ENCODE data around the gene ZNF836.

Gene ZNF836

DNA sequence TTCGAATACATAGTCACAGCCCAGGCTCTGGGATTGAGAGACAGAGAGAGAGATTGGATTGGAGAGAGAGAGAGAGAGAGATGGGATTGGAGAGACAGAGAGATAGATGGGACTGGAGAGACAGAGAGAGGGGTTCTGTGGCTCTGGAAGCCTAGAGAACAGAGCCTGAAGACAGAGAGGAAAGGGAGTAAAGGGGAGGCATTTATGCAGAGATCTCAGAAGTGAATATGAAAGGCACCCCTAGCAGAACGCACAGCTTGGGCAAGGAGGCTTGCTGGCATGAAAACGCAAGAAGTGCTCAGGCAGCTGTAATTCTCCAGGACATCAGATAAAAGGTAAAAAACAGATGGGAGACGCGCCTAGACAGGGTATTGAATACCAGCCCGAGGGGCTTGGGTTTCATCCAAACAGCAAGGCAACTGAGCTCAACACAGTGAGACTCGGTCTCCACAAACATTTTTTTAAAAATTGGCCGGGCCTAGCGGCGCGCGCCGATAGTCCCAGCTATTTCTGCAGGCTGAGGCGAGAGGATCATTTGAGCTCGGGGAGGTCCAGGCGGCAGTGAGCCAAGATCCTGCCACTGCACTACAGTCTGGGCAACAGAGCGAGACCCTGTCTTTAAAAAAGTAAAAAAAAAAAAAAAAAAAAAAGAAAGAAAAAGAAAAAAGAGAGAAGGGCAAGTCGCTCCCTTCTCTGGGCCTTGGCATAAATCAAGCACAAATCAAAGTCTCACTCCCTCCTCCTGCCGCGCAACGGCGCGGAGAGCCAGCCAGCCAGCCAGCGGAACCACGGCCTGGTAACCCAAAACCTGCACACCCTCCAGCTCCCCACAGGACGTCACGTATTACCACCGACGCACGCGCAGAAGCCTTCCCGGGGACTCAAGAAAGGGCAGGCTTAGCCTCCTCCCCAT lies 17.7 kb upstream of the ZNF836 start:
- no CpG with 5 or more reads among the region's 32 CpGs for WGBS (ENCODE audit: insufficient coverage, insufficient read length)

DNA sequence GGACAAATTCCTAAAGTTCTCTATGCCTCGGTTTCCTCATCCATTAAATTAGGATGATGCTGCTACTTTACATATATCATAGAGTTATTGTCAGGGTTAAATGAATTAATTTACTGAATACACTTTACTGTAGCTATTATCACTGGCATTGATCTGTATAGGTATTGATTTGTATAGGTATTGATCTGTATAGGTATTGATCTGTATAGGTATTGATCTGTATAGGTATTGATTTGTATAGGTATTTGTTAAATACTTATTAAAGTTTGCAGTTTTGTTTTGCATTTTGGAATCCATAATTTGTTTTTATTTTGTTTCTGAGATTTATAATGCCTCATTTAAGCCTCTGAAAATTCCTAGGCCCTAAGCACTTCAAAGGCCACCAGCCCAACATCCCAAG lies 16.0 kb upstream of the ZNF836 start:
- no peak overlapping the region for H3K27ac ChIP-seq (ENCODE audit: low read length)
- H3K27me3 ChIP-seq (ENCODE audit: control insufficient read depth, insufficient read depth, low read length), result no peaks in the 10 kb centered on the region
- DNase-seq (ENCODE audit: low read depth, low spot score), result no peak
- H3K4me1 ChIP-seq (ENCODE audit: control insufficient read depth, insufficient read depth, low read length), result no peaks in the 10 kb centered on the region; the same call in 1 of the 2 replicates
- H3K4me3 ChIP-seq (ENCODE audit: low read length), result no peak overlapping the region
- H3K9me3 ChIP-seq (ENCODE audit: control insufficient read depth, insufficient read depth, low read length), result no peaks in the 10 kb centered on the region
- no CpG with 5 or more reads among the region's 1 CpG for WGBS (ENCODE audit: insufficient coverage, insufficient read length)
- no peaks in the 10 kb centered on the region for H3K36me3 ChIP-seq (ENCODE audit: control insufficient read depth, insufficient read depth, low read length)

More for the DNA sequence above, 17.7 kb upstream of the ZNF836 start:
- Histone ChIP-seq H3K36me3 (ENCODE audit: control insufficient read depth, insufficient read depth, low read length) (no peaks in the 10 kb centered on the region), H3K4me3 (ENCODE audit: low read length) (peak overlapping the region; percentile 27; the same call in 1 of the 2 replicates), H3K27ac (ENCODE audit: low read length) (no peak overlapping the region), H3K9me3 (ENCODE audit: control insufficient read depth, insufficient read depth, low read length) (no peaks in the 10 kb centered on the region), H3K4me1 (ENCODE audit: control insufficient read depth, insufficient read depth, low read length) (no peaks in the 10 kb centered on the region; the same call in 1 of the 2 replicates), H3K27me3 (ENCODE audit: control insufficient read depth, insufficient read depth, low read length) (no peaks in the 10 kb centered on the region)
- no peak for DNase-seq (ENCODE audit: low read depth, low spot score)

DNA sequence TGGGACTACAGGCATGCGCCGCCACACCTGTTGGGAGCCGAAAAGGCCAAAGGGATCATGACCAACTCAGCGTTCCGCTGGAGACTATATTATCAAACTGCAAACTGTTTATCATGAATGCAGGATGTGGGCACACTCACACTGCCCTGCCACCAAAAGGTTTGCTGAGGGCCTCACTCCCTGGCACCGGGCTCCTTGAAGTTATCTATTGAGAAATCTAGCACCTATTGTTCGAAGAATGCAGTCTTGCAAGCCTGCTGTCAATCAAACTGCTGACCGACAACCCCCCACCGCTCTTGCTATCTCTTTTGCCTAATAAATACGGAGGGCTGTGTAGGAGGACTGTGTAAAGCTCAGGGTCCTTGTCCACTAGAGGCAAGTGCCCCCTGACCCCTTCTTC lies 5.2 kb upstream of the ZNF836 start:
- H3K4me1 ChIP-seq (ENCODE audit: control insufficient read depth, insufficient read depth, low read length), result peaks cover 3% of the 10 kb centered on the region; the same call in 1 of the 2 replicates
- WGBS (ENCODE audit: insufficient coverage, insufficient read length), result no CpG with 5 or more reads among the region's 10 CpGs
- H3K27ac ChIP-seq (ENCODE audit: low read length), result no peak overlapping the region
- no peaks in the 10 kb centered on the region for H3K36me3 ChIP-seq (ENCODE audit: control insufficient read depth, insufficient read depth, low read length)
- no peaks in the 10 kb centered on the region for H3K9me3 ChIP-seq (ENCODE audit: control insufficient read depth, insufficient read depth, low read length)
- H3K27me3 ChIP-seq (ENCODE audit: control insufficient read depth, insufficient read depth, low read length), result no peaks in the 10 kb centered on the region; the same call in 1 of the 2 replicates
- DNase-seq (ENCODE audit: low read depth, low spot score), result no peak
- H3K4me3 ChIP-seq (ENCODE audit: low read length), result no peak overlapping the region

DNA sequence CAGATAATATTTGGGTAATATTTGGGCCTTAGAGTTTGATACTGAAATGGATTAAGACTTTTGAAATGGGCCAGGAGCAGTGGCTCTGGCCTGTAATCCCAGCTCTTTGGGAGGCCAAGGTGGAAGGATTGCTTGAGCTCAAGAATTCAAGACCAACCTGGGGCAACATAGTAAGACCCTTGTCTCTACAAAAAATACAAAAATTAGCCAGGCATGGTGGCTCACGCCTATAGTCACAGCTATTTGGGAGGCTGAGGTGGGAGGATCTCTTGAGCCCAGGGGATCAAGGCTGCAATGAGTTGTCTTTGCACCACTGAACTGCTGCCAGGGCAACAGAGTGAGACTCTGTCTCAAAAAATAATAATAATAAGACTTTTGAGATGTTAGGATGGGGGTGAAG lies 926 bp upstream of the ZNF836 start:
- peaks cover 3% of the 10 kb centered on the region; the same call in 1 of the 2 replicates for H3K4me1 ChIP-seq (ENCODE audit: control insufficient read depth, insufficient read depth, low read length)
- no peaks in the 10 kb centered on the region for H3K9me3 ChIP-seq (ENCODE audit: control insufficient read depth, insufficient read depth, low read length)
- H3K4me3 ChIP-seq (ENCODE audit: low read length), result no peak overlapping the region
- H3K36me3 ChIP-seq (ENCODE audit: control insufficient read depth, insufficient read depth, low read length), result peaks cover 3% of the 10 kb centered on the region; the same call in 1 of the 2 replicates
- no peak overlapping the region for H3K27ac ChIP-seq (ENCODE audit: low read length)
- no CpG with 5 or more reads among the region's 1 CpG for WGBS (ENCODE audit: insufficient coverage, insufficient read length)
- DNase-seq (ENCODE audit: low read depth, low spot score), result no peak
- no peaks in the 10 kb centered on the region for H3K27me3 ChIP-seq (ENCODE audit: control insufficient read depth, insufficient read depth, low read length)

DNA sequence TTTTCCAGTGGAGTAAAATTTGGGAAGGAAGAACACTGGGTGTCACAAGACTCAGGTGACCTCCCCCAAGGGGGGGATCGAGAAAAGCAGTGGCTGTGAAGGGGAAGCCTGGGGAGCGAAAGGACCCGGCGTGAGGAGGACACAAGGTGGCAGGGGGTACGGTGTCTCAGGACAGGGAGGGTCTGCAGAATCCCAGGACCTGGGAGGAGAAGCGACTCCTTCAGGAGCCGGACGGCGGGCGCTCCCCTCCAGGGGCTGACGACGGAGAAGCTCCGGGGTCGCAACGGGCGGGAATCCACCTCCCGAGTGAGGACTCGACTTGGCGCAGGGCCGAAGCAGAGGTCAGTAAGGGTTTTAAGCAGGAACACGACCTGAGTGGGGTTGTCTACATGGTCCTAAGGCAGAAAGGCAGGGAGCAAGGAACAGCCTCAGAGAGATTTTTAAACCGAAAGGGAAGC lies 529 bp downstream of the ZNF836 start:
- Histone ChIP-seq H3K9me3 (ENCODE audit: control insufficient read depth, insufficient read depth, low read length) (no peaks in the 10 kb centered on the region), H3K4me1 (ENCODE audit: control insufficient read depth, insufficient read depth, low read length) (peaks cover 3% of the 10 kb centered on the region; the same call in 1 of the 2 replicates), H3K27ac (ENCODE audit: low read length) (no peak overlapping the region), H3K4me3 (ENCODE audit: low read length) (peak overlapping the region; percentile 77; the same call in 1 of the 2 replicates), H3K36me3 (ENCODE audit: control insufficient read depth, insufficient read depth, low read length) (peaks cover 3% of the 10 kb centered on the region; the same call in 1 of the 2 replicates), H3K27me3 (ENCODE audit: control insufficient read depth, insufficient read depth, low read length) (no peaks in the 10 kb centered on the region)
- WGBS (ENCODE audit: insufficient coverage, insufficient read length), result no CpG with 5 or more reads among the region's 22 CpGs
- no peak for DNase-seq (ENCODE audit: low read depth, low spot score)

DNA sequence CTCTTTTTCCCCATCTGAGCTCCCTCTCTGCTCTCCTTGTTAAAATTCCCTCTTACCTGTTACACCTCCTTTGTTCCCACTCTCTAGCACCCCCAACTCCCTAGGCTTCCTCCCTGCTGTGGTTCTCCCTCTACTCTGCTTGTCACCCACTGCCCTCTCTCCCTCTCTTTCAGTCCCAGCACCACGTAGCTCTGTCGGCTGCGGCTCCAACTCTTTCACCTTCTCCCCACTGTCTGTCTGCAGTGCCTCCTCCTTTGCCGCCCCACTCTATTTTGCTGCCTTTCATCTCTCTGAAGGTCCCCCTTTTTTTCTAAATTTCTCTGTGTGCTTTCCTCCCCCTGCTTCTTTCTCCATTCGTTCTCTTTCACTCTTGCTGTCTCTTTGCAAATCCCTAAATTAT lies 1.1 kb downstream of the ZNF836 start:
- Histone ChIP-seq H3K27ac (ENCODE audit: low read length) (no peak overlapping the region), H3K4me1 (ENCODE audit: control insufficient read depth, insufficient read depth, low read length) (peaks cover 3% of the 10 kb centered on the region; the same call in 1 of the 2 replicates), H3K27me3 (ENCODE audit: control insufficient read depth, insufficient read depth, low read length) (no peaks in the 10 kb centered on the region), H3K4me3 (ENCODE audit: low read length) (peak overlapping the region; percentile 77; the same call in 1 of the 2 replicates), H3K9me3 (ENCODE audit: control insufficient read depth, insufficient read depth, low read length) (no peaks in the 10 kb centered on the region), H3K36me3 (ENCODE audit: control insufficient read depth, insufficient read depth, low read length) (peaks cover 3% of the 10 kb centered on the region; the same call in 1 of the 2 replicates)
- DNase-seq (ENCODE audit: low read depth, low spot score), result no peak
- WGBS (ENCODE audit: insufficient coverage, insufficient read length), result no CpG with 5 or more reads among the region's 5 CpGs

DNA sequence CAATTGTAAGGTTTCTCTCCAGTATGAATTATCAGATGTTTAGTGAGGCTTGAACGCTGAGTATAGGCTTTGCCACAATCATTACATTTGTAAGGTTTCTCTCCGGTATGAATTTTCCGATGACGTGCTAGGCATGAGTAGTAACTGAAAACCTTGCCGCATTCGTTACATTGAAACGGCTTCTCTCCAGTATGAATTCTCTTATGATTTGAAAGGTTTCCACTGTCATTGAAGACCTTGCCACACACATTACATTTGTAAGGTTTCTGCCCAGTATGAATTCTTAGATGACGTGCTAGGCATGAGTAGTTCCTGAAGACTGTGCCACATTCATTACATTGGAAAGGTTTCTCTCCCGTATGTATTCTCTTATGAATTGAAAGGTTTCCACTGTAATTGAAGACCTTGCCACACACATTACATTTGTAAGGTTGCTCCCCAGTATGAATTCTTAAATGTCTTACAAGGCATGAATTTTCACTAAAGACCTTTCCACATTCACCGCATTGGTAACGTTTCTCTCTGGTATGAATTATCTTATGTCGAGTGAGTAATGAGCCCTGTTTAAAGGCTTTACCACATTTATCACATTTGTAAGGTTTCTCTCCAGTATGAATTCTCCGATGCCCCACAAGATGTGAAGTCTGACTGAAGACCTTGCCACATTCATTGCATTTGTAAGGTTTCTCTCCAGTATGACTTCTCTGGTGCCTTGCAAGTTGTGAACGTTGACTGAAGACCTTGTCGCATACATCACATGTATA lies 15.6 kb downstream of the ZNF836 start:
- no peak overlapping the region for H3K4me3 ChIP-seq (ENCODE audit: low read length)
- H3K27me3 ChIP-seq (ENCODE audit: control insufficient read depth, insufficient read depth, low read length), result no peaks in the 10 kb centered on the region
- H3K36me3 ChIP-seq (ENCODE audit: control insufficient read depth, insufficient read depth, low read length), result peaks cover 8% of the 10 kb centered on the region; the same call in 1 of the 2 replicates
- H3K4me1 ChIP-seq (ENCODE audit: control insufficient read depth, insufficient read depth, low read length), result no peaks in the 10 kb centered on the region
- no peak for DNase-seq (ENCODE audit: low read depth, low spot score)
- peaks cover 10% of the 10 kb centered on the region for H3K9me3 ChIP-seq (ENCODE audit: control insufficient read depth, insufficient read depth, low read length)
- whole genome bisulfite sequencing (ENCODE audit: insufficient coverage, insufficient read length), result no CpG with 5 or more reads among the region's 15 CpGs
- H3K27ac ChIP-seq (ENCODE audit: low read length), result no peak overlapping the region

DNA sequence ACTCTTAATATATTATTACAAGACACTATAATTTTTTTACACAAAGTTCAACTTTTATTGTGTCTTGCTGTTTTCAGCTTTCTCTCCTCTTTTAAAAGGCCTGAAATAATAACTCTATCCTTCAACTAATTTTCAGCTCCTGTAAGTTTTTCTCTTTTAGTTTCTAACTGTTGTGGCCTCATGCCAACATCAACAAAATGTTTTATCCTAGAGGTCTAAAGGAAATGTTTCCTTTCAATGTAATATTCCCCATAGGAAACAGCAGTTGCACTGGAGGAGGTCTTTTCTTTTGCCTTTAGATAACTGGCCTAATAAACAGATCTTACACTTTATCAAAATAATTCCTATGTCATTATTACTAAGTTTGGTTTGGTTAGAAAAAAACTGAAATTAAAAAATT lies 23.2 kb downstream of the ZNF836 start:
- Histone ChIP-seq H3K4me1 (ENCODE audit: control insufficient read depth, insufficient read depth, low read length) (no peaks in the 10 kb centered on the region), H3K9me3 (ENCODE audit: control insufficient read depth, insufficient read depth, low read length) (peaks cover 2% of the 10 kb centered on the region; the same call in 1 of the 2 replicates), H3K27me3 (ENCODE audit: control insufficient read depth, insufficient read depth, low read length) (no peaks in the 10 kb centered on the region), H3K36me3 (ENCODE audit: control insufficient read depth, insufficient read depth, low read length) (no peaks in the 10 kb centered on the region), H3K4me3 (ENCODE audit: low read length) (no peak overlapping the region), H3K27ac (ENCODE audit: low read length) (no peak overlapping the region)
- DNase-seq (ENCODE audit: low read depth, low spot score), result no peak

DNA sequence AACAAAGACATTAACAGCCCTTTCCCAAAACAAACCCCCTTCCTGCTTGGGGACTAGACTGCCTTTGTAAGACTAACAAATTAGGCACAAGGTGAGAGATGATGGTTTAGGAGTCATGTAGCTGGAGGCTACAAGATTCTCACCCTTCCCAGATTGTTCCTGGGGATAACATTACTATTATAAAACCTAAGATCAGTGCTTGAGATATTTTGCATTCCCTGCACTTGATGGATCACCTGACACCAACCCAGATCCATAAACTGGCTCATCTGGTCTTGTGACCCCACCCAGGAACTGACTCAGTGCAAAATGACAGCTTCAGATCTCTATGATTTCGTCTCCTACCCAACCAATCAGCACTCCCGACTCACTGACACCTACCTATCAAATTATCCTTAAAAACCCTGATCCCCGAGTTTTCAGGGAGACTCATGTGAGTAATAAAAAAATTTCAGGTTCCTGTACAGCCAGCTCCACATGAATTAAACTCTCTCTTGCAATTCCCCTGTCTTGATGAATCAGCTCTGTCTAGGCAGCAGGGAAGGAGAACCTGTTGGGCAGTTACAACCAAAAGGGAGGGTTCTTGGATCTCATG lies 29.3 kb downstream of the ZNF836 start:
- Histone ChIP-seq H3K4me1 (ENCODE audit: control insufficient read depth, insufficient read depth, low read length) (peaks cover 1% of the 10 kb centered on the region; the same call in 1 of the 2 replicates), H3K4me3 (ENCODE audit: low read length) (no peak overlapping the region), H3K27me3 (ENCODE audit: control insufficient read depth, insufficient read depth, low read length) (no peaks in the 10 kb centered on the region), H3K27ac (ENCODE audit: low read length) (no peak overlapping the region), H3K9me3 (ENCODE audit: control insufficient read depth, insufficient read depth, low read length) (no peaks in the 10 kb centered on the region), H3K36me3 (ENCODE audit: control insufficient read depth, insufficient read depth, low read length) (no peaks in the 10 kb centered on the region)
- no CpG with 5 or more reads among the region's 3 CpGs for WGBS (ENCODE audit: insufficient coverage, insufficient read length)
- DNase-seq (ENCODE audit: low read depth, low spot score), result no peak

DNA sequence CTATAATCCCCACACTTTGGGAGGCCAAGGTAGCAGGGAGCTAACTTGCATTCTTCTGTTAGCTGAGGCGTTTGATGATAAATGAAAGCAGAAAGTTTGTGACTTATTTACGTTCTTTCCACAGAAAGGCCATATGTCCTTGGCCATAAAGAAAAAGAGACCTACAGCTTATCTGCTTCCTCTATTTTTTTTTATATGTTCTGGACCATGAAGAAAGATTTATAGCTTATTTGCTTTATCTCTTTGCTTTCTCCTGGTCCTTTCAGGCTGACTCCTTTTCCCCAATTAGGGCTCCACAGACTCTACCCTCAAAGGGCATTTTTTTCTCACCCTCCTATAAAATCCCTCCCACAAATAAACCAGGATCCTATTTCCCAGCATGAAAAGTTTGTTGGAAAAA lies 30.2 kb downstream of the ZNF836 start:
- Histone ChIP-seq H3K9me3 (ENCODE audit: control insufficient read depth, insufficient read depth, low read length) (no peaks in the 10 kb centered on the region), H3K36me3 (ENCODE audit: control insufficient read depth, insufficient read depth, low read length) (no peaks in the 10 kb centered on the region), H3K4me1 (ENCODE audit: control insufficient read depth, insufficient read depth, low read length) (peaks cover 1% of the 10 kb centered on the region; the same call in 1 of the 2 replicates), H3K27ac (ENCODE audit: low read length) (no peak overlapping the region), H3K27me3 (ENCODE audit: control insufficient read depth, insufficient read depth, low read length) (no peaks in the 10 kb centered on the region), H3K4me3 (ENCODE audit: low read length) (no peak overlapping the region)
- no CpG with 5 or more reads among the region's 2 CpGs for WGBS (ENCODE audit: insufficient coverage, insufficient read length)
- no peak for DNase-seq (ENCODE audit: low read depth, low spot score)

All from iPS DF 6.9 (cell line).